Lower leg skin (tissue), 4 donors: ENCODE measurements around the gene SPOCK1. TPM values are rescaled to one million over a fixed set of nuclear protein-coding genes. Genes with fewer than 3 reads are reported as not detected.

Experiments
- DNase-seq, 2 donors: peaks; one replicate each; pipeline ENCODE4 v3.0.0-alpha.2; 2019; ENCODE audit warnings: low spot score in 2 of 2
- H3K4me3 ChIP-seq: fragments of 200-600 bp; sonication (generic); 2 replicates; pipeline ENCODE4 v1.5.1; 2017; ENCODE audit warnings: mild to moderate bottlenecking, low read depth; ENCODE audit not compliant: poor library complexity, severe bottlenecking
- POLR2A ChIP-seq, 2 donors: fragments of 450-650 bp; IDR thresholded peaks; one replicate each; pipeline ENCODE4 v1.6.1; 2016 to 2017; ENCODE audit warnings: antibody characterized with exemption in 2 of 2, mild to moderate bottlenecking in 1 of 2, moderate library complexity in 1 of 2
- WGBS, 2 donors: methylation state at CpG; one replicate each; pipeline ENCODE4 v1.1.5; 2018; 5-methylcytosine and 5-hydroxymethylcytosine counted together
- intact Hi-C: fragments of 100-400 bp; cut with DNase I; formaldehyde crosslinking; loops from one replicate; pipeline ENCODE4 v1.15.0; 2023; ENCODE audit warnings: low total_unique reads
- total RNA-seq, 4 donors: library from RNA; depleted of rRNA; stranded (reverse); fragments of >200 nt; gene quantifications; one replicate each; pipeline ENCODE4 v1.1.0, GENCODE V29; 2016
- TF ChIP-seq, protein P1 (sequence below), 3 donors: fragments of 450-650 bp; IDR thresholded peaks; one replicate each; pipeline ENCODE4 v1.5.1; 2016; ENCODE audit warnings: antibody characterized with exemption in 3 of 3, mild to moderate bottlenecking in 3 of 3, moderate library complexity in 2 of 3

Gene SPOCK1
- total RNA-seq, 4 donors from 2014 or later = 7.9 to 21.5 (median 11.7) TPM

GRCh38 chr5:137075163-137075970 is 423.8 kb downstream of the SPOCK1 start:
- no peak overlapping the region for H3K4me3 ChIP-seq
- intact Hi-C loops = no loop called here
- TF ChIP-seq, protein P1, sequence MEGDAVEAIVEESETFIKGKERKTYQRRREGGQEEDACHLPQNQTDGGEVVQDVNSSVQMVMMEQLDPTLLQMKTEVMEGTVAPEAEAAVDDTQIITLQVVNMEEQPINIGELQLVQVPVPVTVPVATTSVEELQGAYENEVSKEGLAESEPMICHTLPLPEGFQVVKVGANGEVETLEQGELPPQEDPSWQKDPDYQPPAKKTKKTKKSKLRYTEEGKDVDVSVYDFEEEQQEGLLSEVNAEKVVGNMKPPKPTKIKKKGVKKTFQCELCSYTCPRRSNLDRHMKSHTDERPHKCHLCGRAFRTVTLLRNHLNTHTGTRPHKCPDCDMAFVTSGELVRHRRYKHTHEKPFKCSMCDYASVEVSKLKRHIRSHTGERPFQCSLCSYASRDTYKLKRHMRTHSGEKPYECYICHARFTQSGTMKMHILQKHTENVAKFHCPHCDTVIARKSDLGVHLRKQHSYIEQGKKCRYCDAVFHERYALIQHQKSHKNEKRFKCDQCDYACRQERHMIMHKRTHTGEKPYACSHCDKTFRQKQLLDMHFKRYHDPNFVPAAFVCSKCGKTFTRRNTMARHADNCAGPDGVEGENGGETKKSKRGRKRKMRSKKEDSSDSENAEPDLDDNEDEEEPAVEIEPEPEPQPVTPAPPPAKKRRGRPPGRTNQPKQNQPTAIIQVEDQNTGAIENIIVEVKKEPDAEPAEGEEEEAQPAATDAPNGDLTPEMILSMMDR (IDR thresholded peaks at IDR 0.05) = no peak
- TF ChIP-seq POLR2A (IDR thresholded peaks at IDR 0.05) = no peak
- WGBS, 2 donors = 57 to 69% methylated on average over 7 of the region's 7 CpGs
- DNase-seq = peak in 1 of 2 donors; percentile 83

GRCh38 chr5:137073189-137073588 is 425.9 kb downstream of the SPOCK1 start:
- 58 to 63% methylated on average over 3 of the region's 3 CpGs for WGBS, 2 donors
- H3K4me3 ChIP-seq = no peak overlapping the region
- intact Hi-C loops = no loop called here
- no peak for TF ChIP-seq POLR2A (IDR thresholded peaks at IDR 0.05)
- TF ChIP-seq, protein P1 (IDR thresholded peaks at IDR 0.05) = no peak
- DNase-seq = peak in 1 of 2 donors; percentile 2

DNA sequence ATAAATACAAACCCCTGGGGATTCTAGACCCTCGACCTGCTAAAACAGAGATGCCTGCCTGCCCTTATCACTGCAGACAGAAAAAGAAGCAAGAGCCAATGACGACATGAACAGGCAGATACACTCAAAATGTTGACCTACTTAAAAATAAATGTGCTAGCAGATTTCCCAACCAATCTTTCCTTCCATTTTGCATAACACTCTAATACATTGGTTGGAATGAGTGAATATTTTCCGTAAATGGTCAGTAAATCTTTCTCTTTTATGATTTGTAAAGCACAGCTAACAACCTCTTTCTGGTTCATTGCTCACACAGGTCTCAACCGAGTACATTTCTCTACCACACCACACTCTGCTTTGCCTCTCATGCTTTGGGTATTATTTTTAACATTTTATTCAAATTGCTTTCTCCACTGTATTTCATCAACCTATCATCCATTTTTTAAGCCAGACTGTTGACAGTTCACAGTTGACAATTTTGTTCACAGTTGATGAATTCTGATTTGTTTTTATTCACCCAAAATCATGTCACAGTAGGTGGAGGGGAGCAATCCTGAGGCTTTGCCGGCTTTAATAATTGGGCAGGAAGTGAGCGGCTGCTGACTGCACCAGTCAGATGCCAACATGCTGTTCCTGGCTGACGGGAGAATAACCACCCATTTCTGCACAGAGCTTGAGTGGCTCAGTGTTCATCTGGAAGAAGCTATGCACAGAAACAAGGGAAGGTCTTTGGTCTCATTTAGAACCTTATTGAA is 426.6 kb downstream of the SPOCK1 start:
- 25 to 31% methylated on average over 7 of the region's 7 CpGs for WGBS, 2 donors
- peak in 1 of 2 donors; percentile 64 for DNase-seq
- TF ChIP-seq POLR2A (IDR thresholded peaks at IDR 0.05) = no peak
- TF ChIP-seq, protein P1 (IDR thresholded peaks at IDR 0.05) = no peak
- H3K4me3 ChIP-seq = no peak overlapping the region
- intact Hi-C loops = no loop called here

DNA sequence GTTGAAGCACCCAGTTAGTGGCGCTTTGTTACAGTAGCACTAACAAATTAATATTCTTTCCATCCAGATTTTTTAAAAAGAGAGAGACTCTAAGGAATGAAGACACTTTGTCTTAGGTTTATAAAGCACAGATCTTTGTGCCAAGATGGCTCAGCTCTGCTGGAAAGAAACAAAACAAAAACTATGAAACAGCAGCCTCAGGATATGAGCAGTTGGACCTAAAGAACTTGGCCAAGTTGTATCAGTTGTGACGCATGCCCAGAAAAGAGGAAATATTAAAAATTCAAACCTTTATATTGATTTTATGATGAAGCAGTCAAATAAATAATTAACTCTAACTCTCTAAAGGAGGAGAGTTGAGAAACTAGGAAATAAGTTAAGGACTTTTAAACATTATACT is 427.2 kb downstream of the SPOCK1 start:
- TF ChIP-seq, protein P1 (IDR thresholded peaks at IDR 0.05) = no peak
- no peak for TF ChIP-seq POLR2A (IDR thresholded peaks at IDR 0.05)
- no peak overlapping the region for H3K4me3 ChIP-seq
- WGBS, 2 donors = 26 to 42% methylated on average over 2 of the region's 2 CpGs
- no peak for DNase-seq
- intact Hi-C loops = no loop called here

DNA sequence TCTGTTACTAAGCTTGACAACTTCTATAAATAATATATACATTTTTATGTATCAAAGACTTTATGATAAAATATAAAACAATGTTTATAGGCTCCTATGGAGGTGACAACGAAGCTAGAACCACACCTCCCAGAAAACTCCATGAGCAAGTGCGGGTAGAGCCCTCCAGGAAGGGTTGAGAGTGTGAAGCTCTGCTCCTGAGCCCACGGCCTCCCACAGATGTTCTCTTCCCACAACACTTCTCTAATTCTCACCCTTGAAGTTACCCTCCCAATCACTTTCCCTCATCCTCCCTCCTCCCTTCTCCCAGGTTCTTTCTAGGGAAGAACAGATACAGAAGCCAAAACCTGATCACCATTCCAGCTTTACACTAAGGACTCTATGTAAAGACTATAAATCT is 427.6 kb downstream of the SPOCK1 start:
- DNase-seq = peak in 1 of 2 donors; percentile 23
- H3K4me3 ChIP-seq = no peak overlapping the region
- TF ChIP-seq, protein P1 (IDR thresholded peaks at IDR 0.05) = no peak
- no peak for TF ChIP-seq POLR2A (IDR thresholded peaks at IDR 0.05)
- intact Hi-C loops = no loop called here
- 58 to 71% methylated on average over 3 of the region's 3 CpGs for WGBS, 2 donors
